Astrocyte of the cerebellum (primary cell): ENCODE measurements around the gene GPHN.
"Not testable (repeated sequence)": the region's sequence is repeated elsewhere in the genome, so short reads cannot be mapped to it uniquely, and the experiment has no call there.

Experiments used
- DNase-seq: peaks from one replicate; pipeline ENCODE4 v3.0.0-alpha.2; 2011; ENCODE audit warnings: low read depth
- H3K4me3 ChIP-seq: 2 replicates; pipeline ENCODE4 v1.5.1; 2011; ENCODE audit warnings: mild to moderate bottlenecking, low read depth, low read length, moderate library complexity
- CTCF ChIP-seq: IDR thresholded peaks from 2 replicates; pipeline ENCODE4 v1.5.1; 2012; ENCODE audit warnings: low read length, low read depth, moderate library complexity, mild to moderate bottlenecking; ENCODE audit errors: missing control alignments
- in situ Hi-C: cut with HindIII; loops from 2 replicates; pipeline ENCODE4 v1.10.0; 2017; ENCODE audit warnings: low sequenced_read_pairs

Gene GPHN

GRCh38 chr14:66539034-66539433 is 31.1 kb downstream of the GPHN start:
- H3K4me3 ChIP-seq = no peak overlapping the region
- in situ Hi-C loops = no loop called here
- DNase-seq = no peak
- no peak for TF ChIP-seq CTCF

- no peak overlapping the region for H3K4me3 ChIP-seq
These were observed 32.1 kb downstream of the GPHN start for GRCh38 chr14:66540038-66540437.

GRCh38 chr14:66541627-66542026 is 33.7 kb downstream of the GPHN start:
- DNase-seq = no peak
- no peak overlapping the region for H3K4me3 ChIP-seq
- TF ChIP-seq CTCF = no peak
- in situ Hi-C loops = no loop called here

More at GRCh38 chr14:66540038-66540437, 32.1 kb downstream of the GPHN start:
- in situ Hi-C loops = no loop called here
- TF ChIP-seq CTCF = no peak
- no peak for DNase-seq

GRCh38 chr14:66543996-66544395 is 36.0 kb downstream of the GPHN start:
- H3K4me3 ChIP-seq = no peak overlapping the region
- TF ChIP-seq CTCF = no peak
- in situ Hi-C loops = no loop called here
- DNase-seq = no peak

GRCh38 chr14:66545191-66545590 is 37.2 kb downstream of the GPHN start:
- in situ Hi-C loops, DNase-seq, H3K4me3 ChIP-seq: not testable (repeated sequence)

- H3K4me3 ChIP-seq, in situ Hi-C loops, DNase-seq: not testable (repeated sequence)
These were observed 37.8 kb downstream of the GPHN start for GRCh38 chr14:66545751-66546150.

GRCh38 chr14:66563731-66564130 is 55.8 kb downstream of the GPHN start:
- in situ Hi-C loops = no loop called here
- no peak overlapping the region for H3K4me3 ChIP-seq
- DNase-seq = no peak
- TF ChIP-seq CTCF = no peak

- DNase-seq = no peak
- in situ Hi-C loops = no loop called here
- TF ChIP-seq CTCF = no peak
- H3K4me3 ChIP-seq = no peak overlapping the region
These were observed 60.3 kb downstream of the GPHN start for GRCh38 chr14:66568220-66568619.
